ENCODE measurements around the gene KCNQ1.

- TF ChIP-seq CTCF (IDR thresholded peaks at IDR 0.05; ENCODE audit: insufficient read depth, low read length, poor library complexity, severe bottlenecking) (no peak), EZH2phosphoT487 (conservative IDR thresholded peaks at IDR 0.05; ENCODE audit: low read length) (no peak)
Measured at GRCh38 chr11:2451916-2452315, 7.1 kb downstream of the KCNQ1 start.
